ENCODE measurements around the gene NT5C1B.

Gene NT5C1B

GRCh38 chr2:18626958-18627650 is 37.7 kb upstream of the NT5C1B start:
- peaks cover 8% of the 10 kb centered on the region for H3K36me3 Mint-ChIP-seq (ENCODE audit: low read depth)
- TF ChIP-seq CTCF (IDR thresholded peaks at IDR 0.05; ENCODE audit: unreplicated experiment in 3 of 3), result no peak
- H3K9me3 Mint-ChIP-seq, result peaks cover 11% of the 10 kb centered on the region
- H3K4me3 Mint-ChIP-seq, result no peak overlapping the region
- H3K4me1 Mint-ChIP-seq, result peaks cover 22% of the 10 kb centered on the region
- no peaks in the 10 kb centered on the region for H3K27me3 Mint-ChIP-seq (ENCODE audit: low read depth)
- H3K27ac Mint-ChIP-seq, result peak overlapping the region in 2 of 3 experiments; percentile 46 to 69

GRCh38 chr2:18626256-18626668 is 36.9 kb upstream of the NT5C1B start:
- TF ChIP-seq CTCF (IDR thresholded peaks at IDR 0.05; ENCODE audit: unreplicated experiment in 3 of 3), result no peak
- no peak overlapping the region for H3K4me3 Mint-ChIP-seq
- H3K9me3 Mint-ChIP-seq, result peaks cover 3% of the 10 kb centered on the region
- H3K27ac Mint-ChIP-seq, result peak overlapping the region in 2 of 3 experiments; percentile 46 to 69
- H3K36me3 Mint-ChIP-seq (ENCODE audit: low read depth), result peaks cover 3% of the 10 kb centered on the region
- H3K4me1 Mint-ChIP-seq, result peaks cover 28% of the 10 kb centered on the region
- H3K27me3 Mint-ChIP-seq (ENCODE audit: low read depth), result no peaks in the 10 kb centered on the region

GRCh38 chr2:18625563-18625962 is 36.2 kb upstream of the NT5C1B start:
- Mint-ChIP-seq H3K36me3 (ENCODE audit: low read depth) (no peaks in the 10 kb centered on the region), H3K27me3 (ENCODE audit: low read depth) (no peaks in the 10 kb centered on the region), H3K27ac (peak overlapping the region in 1 of 3 experiments; percentile 69), H3K9me3 (no peaks in the 10 kb centered on the region), H3K4me3 (no peak overlapping the region), H3K4me1 (peaks cover 34% of the 10 kb centered on the region)
- no peak for TF ChIP-seq CTCF (IDR thresholded peaks at IDR 0.05; ENCODE audit: unreplicated experiment in 3 of 3)

GRCh38 chr2:18623782-18624181 is 34.4 kb upstream of the NT5C1B start:
- Mint-ChIP-seq H3K4me3 (no peak overlapping the region), H3K27me3 (ENCODE audit: low read depth) (no peaks in the 10 kb centered on the region), H3K4me1 (peaks cover 34% of the 10 kb centered on the region), H3K27ac (no peak overlapping the region), H3K36me3 (ENCODE audit: low read depth) (no peaks in the 10 kb centered on the region), H3K9me3 (no peaks in the 10 kb centered on the region)
- TF ChIP-seq CTCF (IDR thresholded peaks at IDR 0.05; ENCODE audit: unreplicated experiment in 3 of 3), result no peak

GRCh38 chr2:18620867-18621632 is 31.7 kb upstream of the NT5C1B start:
- peak overlapping the region in 2 of 3 experiments; percentile 60 to 64 for H3K27ac Mint-ChIP-seq

More at GRCh38 chr2:18620867-18621632, 31.7 kb upstream of the NT5C1B start:
- H3K4me1 Mint-ChIP-seq, result peaks cover 22% of the 10 kb centered on the region
- H3K4me3 Mint-ChIP-seq, result no peak overlapping the region
- peaks cover 2% of the 10 kb centered on the region for H3K9me3 Mint-ChIP-seq
- TF ChIP-seq CTCF (IDR thresholded peaks at IDR 0.05; ENCODE audit: unreplicated experiment in 3 of 3), result no peak
- no peaks in the 10 kb centered on the region for H3K36me3 Mint-ChIP-seq (ENCODE audit: low read depth)
- no peaks in the 10 kb centered on the region for H3K27me3 Mint-ChIP-seq (ENCODE audit: low read depth)
